Fibroblast of skin of right quadriceps (primary cell): ENCODE measurements around the gene MRC1.
A peak's percentile ranks its signal among the peaks of the same experiment; 100 is the strongest.

Source experiments
- DNase-seq: peaks from one replicate; pipeline ENCODE4 v3.0.0-alpha.2; 2013

The MRC1 gene

GRCh38 chr10:17808971-17809841 is at the start of gene MRC1:
MRC1 (plus strand) TSS chr10:17809348; CDS start chr10:17809466, 118 bp downstream.
- DNase-seq: no peak

GRCh38 chr10:17764142-17764541 is 45.0 kb upstream of the MRC1 start:
- DNase-seq: no peak

GRCh38 chr10:17765602-17766001 is 43.5 kb upstream of the MRC1 start:
- DNase-seq: no peak

GRCh38 chr10:17766731-17767130 is 42.4 kb upstream of the MRC1 start:
- no peak for DNase-seq

GRCh38 chr10:17768496-17768895 is 40.7 kb upstream of the MRC1 start:
- DNase-seq: no peak

DNA sequence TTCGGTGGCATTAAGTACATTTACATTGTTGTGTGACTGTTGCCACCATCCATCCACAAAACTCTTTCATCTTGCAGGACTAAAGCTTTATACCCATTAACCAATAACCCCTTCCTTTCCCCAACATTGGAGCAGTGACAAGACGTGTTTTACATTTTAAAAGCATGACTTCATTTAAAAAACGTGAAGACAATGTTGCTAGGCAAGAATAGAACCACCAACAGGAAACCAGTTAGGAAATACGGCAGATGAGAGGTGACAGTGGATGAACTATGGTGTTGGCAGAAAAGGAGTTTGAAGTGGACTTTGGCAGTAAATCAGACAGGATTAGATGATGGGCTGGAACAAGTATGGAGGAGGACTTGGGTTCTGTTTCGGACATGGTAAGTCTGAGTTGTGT is 40.2 kb upstream of the MRC1 start:
- peak; percentile 44 for DNase-seq

DNA sequence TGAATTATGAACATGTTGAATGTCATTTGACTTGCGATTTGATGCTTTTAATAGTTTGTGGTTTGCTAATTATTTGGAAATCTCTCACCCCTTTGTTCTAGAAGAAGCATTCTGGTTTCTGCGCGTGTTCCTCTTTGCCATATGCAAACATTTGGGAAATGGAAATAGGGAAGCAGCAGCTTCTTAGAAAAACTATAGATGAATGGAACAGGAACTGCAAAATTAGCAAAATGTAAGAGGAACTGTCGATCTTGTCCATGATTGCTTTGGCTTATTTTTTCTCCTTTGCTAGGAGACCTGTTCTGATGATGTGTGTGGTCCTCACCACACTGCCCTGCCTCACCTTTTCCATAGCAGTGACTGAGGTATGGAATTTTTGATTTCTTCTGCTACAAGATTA is 38.1 kb upstream of the MRC1 start:
- no peak for DNase-seq

DNA sequence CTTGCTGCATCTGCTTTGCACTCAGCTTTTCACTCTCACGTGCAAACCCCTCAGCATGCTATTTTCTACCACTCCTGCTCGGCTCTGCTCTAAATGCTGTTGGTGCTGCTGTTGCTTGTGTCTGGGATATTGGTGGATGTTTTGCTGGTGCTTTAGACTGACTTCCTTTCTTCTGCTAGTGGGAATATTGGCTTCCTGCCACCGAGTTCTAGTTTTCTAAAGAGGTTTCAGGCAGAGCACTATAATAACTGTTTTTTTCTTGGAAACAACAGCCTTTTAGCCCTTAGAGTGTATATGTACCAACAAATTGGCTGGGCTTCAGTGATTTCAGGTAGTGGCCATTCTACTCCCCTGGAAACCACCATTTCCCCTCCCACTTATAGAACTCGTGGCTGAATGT is 29.4 kb upstream of the MRC1 start:
- peak; percentile 21 for DNase-seq

DNA sequence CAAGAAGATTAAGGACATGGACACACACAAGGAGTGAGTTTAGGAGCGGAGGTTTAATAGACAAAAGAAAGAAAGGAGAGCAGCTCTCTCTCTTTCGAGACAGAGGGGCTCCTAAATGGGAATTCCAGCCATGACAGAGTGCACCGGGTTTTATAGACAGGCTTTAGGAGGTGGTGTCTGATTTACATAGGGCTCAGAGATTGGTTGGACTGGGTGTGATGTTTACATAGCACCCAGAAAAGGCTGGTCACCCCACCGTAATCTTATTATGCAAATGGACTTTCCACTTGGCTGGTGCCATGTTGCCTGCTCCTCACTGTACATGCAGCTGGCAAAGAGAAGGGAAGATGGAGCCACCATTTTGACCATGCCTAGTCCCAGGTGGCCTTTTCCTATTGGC is 28.4 kb upstream of the MRC1 start:
- DNase-seq: no peak

DNA sequence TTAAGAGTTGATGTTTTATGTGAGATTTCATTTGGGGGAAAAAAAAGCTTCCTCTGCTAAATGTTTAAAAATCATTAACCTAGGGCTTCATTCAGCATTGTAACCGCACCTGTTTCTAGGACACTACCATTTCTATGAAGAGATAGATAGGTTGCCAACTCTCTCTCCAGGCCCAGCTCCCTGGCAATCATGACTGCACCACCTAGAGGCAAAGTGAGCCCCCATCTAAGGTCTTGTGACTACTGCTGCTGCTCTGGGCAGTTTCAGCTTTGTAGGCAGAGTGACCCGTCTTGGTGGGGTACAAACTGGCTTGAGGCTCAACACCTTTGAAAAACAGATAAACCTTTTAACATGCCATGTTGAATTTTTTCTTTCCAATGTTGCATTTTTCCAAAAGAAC is 27.3 kb upstream of the MRC1 start:
- no peak for DNase-seq

DNA sequence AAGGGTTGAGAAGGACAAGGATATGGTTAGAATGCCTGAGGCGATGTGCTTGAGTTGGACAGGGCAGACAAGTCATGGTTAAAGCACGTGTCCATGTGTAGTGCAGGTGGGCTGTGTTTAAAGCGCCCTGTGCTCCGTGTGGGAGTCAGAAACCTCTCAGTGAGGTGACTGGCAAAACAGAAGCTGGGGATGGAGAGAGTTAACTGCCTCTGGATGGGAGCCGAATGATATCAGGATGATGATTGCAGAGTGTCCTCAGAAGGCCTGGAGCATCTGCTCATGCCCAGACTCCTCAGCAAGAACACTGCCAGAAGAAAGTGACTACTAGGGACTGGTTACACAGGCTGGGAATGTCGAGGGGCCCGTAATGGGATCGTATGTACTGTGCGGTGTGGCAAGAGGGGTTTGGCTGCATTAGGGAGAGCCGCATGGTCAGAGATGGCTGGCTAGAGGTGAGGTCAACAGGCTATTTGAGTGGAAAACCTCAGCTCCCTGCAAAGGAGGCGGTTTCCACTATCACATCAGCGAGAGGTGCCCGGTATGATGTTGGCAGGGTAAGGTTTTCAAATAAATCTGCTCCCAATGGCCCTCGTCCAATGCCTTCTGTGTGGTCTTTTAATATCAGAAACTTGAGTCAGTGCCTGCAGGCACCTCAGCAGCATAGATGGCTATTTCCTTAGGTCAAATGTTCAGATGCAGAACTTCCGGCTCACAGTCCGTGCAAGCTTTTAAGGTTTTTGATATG is 26.1 kb upstream of the MRC1 start:
- DNase-seq: peak; percentile 63

DNA sequence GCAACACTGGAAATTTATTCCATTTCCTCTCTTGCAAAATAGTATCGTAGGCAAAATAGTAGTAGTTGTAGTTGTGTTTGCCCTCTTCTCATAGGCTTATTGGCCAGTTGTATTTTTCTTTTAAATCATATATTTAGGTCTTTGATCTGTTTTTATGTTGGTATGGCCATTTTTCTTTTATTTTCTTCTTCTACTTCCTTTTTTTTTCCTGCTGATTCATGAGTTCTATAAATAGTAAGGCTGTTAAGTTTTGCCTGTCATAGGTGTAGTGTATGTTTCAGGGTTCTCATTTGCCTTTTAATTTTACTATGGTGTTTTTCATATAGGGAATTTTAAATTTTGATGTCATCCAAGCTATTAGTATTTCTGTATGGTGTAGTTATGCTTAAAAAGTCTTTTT is 25.4 kb upstream of the MRC1 start:
- no peak for DNase-seq

DNA sequence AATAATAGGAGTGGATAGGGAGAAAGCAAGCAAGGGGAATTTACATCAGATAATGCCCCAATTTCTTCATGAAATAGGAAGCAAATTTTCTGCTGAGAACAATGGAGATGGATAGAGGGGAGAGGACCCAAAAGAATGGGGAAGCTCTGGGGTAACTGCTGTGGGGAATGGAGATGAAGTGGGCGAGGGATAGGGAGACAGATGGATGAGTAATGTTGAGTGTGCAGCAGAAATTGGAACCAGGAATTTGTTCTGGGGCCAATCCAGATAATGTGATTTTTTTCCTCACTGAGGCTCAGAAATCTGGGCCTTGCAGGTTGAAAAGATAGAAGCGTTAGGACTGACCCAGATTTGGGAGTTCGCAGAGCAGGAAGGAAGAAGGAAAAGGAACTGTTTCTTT is 24.5 kb upstream of the MRC1 start:
- DNase-seq: peak; percentile 73

GRCh38 chr10:17785276-17785930 is 23.7 kb upstream of the MRC1 start:
- no peak for DNase-seq

DNA sequence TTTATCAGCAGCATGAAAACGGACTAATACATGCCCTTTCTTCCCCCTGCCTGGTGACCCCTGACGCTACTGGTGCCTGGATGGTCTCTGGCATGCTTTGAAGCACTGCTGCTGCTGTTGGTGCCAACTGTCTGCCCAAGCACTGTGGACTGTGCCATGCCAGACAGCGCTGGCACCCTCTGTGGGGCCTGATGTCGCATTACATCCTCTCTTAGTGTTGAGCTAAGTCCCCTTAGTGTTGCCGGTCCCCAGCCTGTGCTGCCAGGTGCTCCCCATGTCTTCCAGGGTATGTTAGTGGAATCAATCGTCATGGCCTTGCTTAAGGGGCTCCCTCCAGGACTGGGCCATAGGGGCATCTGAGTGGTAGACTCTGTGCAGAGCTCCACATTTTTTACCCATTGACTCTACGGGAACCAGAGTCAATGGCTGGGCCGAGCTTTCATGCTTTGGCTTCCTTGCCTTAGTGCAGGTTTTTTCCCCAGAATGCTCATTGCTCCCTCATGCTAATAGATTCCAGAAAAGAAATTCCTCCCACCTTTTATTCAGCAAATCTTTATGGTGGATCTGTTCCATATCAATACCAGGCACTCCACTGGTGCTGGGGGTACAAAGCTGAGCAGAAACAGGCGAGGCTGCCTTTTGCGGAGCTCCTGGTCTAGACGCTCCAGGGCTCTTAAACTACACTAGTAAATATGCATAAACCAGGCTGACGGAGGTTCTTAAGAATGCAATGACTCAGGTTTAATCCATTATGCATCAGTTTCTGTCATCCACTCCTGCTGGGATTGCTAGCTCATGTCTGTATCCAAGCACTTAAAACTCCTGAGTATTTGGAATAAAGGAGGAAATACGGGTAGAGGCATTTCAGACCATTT is 21.8 kb upstream of the MRC1 start:
- DNase-seq: peak; percentile 95

DNA sequence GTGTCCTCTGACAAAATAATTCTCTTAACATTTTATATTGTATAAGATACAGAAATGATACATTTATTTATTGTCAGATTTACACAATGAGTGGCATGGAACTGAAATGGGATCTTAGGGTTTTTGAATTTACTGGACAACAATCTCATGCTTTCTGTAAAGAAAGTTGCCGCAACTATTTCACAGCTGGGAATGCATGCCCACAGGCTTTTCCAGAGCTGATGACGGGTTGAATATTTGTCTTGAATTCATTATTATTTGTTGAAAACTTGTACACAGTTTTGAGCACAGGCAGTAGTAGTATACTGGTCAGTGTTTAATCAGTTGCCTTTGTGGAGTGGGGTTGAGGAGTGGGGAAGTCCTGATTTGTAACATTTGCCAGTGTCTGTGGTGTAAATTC is 20.5 kb upstream of the MRC1 start:
- no peak for DNase-seq

- no peak for DNase-seq
These were observed 19.8 kb upstream of the MRC1 start for GRCh38 chr10:17789396-17789795.

GRCh38 chr10:17790651-17791050 is 18.5 kb upstream of the MRC1 start:
- peak; percentile 29 for DNase-seq

DNA sequence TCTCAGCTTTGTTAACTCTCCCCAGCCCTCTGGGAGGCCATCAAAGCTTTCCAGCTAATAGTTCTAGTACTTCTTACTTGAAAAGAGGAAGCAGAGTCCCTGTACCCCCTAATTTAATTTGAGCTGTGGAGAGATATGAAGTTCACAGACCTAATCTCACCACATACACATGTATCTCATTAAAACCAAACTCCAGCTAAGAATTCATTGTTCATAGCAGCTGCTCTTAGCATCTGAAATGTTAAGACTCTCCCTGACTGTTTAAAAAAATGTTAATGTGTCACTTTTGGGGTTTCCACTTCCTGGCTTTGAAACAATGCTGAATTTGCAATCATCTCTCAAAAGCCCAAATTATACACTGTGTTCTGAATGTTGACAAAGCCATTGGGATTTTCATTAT is 16.2 kb upstream of the MRC1 start:
- DNase-seq: peak; percentile 34

GRCh38 chr10:17793823-17794644 is 15.1 kb upstream of the MRC1 start:
- DNase-seq: no peak

DNA sequence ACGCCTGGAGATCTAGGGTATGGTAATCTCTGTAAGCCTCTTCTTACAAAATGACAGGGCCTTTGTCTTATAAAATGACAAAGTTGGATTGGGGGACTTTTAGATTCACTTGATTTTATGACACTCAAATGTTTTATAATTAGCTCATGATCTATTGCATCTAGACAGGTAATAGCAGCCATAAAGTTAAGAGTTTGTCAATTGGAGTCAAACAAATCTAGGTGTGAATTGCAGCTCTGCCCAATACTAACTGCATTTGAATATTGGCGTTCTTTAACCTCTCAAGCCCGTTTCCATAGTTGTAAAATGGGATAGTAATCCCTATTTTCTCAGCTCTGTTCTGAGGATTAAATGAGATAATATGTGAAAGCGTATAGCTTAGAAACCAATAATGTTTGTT is 14.1 kb upstream of the MRC1 start:
- DNase-seq: no peak
